Retinal pigment epithelial cell (primary cell): ENCODE results near the gene ASCL2.

Experiments used
- DNase-seq: peaks from one replicate; pipeline ENCODE4 v3.0.0-alpha.2; 2010; ENCODE audit warnings: low read depth
- H3K4me3 ChIP-seq: 2 replicates; pipeline ENCODE4 v1.5.1; 2011; ENCODE audit warnings: mild to moderate bottlenecking, low read length, control low read depth, moderate library complexity
- TF ChIP-seq, protein P1 (sequence below): conservative IDR thresholded peaks from 2 replicates; pipeline ENCODE4 v1.5.1; 2011; ENCODE audit warnings: low read depth, low read length, control low read depth, inconsistent platforms

The ASCL2 gene

DNA sequence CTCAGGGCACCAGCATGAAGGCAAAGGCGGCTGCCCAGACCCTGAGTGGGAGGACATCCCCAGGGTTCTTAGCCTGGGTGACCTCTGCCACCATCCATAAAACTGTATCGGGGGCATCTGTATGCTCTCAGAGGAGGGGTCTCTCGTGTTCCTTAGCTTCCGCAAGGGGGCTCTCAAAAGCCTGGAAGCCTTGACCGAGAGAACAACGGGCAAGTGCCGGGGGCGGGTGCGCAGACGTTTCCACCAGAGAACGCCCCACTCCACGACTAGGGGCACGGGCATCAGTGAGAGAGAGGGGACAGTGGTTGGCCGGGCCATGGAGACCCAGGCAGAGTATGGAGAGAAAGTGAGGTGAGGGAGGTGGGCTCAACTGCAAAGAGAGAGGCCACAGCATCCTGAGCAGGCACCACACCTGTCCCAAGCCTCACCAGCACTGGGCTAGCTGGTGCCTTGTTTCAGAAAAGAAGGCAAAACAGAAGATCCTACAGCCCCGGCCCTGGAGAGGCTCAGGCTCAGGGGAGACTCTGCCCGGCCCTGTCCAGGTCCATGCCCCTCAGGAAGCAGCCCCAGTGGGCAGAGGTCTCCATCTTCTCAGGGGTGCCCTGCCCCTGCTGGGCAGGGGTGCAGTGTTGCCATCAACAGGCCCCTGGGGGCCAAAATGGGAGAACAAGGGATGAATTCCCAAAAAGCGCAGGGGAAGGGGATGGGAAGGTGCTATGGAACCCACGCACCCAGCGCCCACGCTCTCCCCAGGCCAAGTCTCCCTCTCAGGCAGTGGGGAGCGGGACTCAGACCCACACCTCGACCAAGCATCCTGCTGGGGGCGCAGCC lies 37.3 kb upstream of the ASCL2 start:
- TF ChIP-seq, protein P1, sequence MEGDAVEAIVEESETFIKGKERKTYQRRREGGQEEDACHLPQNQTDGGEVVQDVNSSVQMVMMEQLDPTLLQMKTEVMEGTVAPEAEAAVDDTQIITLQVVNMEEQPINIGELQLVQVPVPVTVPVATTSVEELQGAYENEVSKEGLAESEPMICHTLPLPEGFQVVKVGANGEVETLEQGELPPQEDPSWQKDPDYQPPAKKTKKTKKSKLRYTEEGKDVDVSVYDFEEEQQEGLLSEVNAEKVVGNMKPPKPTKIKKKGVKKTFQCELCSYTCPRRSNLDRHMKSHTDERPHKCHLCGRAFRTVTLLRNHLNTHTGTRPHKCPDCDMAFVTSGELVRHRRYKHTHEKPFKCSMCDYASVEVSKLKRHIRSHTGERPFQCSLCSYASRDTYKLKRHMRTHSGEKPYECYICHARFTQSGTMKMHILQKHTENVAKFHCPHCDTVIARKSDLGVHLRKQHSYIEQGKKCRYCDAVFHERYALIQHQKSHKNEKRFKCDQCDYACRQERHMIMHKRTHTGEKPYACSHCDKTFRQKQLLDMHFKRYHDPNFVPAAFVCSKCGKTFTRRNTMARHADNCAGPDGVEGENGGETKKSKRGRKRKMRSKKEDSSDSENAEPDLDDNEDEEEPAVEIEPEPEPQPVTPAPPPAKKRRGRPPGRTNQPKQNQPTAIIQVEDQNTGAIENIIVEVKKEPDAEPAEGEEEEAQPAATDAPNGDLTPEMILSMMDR = no peak
- no peak for DNase-seq

DNA sequence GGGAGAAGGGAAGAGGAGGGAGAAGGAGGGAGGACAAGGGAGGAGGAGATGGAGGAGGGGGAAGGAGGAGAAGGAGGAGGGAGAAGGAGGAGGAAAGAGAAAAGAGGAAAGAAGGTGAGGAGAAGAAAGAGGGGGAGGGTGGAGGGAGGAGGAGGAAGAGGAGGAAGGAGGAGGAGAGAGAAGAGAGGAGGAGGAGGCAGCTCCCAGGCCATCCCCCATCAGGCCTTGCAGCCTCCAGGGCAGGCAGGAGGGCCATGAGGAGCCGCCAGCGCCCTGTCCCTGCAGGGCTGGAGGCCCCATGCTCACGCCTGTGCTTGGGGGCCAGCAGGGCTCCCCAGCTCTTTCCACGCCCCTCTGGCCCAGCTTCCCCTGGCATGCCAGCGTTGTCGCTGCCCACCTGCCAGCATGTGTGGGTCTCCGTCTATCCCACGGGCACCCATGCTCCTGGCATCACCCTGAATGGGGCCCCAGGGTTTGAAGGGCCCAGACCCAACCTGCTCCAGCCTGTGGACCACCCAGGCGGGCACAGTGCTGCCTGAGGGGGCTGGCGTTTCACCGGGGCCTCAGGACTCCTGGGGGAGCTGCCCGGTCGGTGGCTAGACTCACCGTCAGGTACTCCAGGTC lies 36.6 kb upstream of the ASCL2 start:
- no peak for DNase-seq
- H3K4me3 ChIP-seq = no peak overlapping the region
- TF ChIP-seq, protein P1 = no peak

More for the DNA sequence above, 37.3 kb upstream of the ASCL2 start:
- no peak overlapping the region for H3K4me3 ChIP-seq

DNA sequence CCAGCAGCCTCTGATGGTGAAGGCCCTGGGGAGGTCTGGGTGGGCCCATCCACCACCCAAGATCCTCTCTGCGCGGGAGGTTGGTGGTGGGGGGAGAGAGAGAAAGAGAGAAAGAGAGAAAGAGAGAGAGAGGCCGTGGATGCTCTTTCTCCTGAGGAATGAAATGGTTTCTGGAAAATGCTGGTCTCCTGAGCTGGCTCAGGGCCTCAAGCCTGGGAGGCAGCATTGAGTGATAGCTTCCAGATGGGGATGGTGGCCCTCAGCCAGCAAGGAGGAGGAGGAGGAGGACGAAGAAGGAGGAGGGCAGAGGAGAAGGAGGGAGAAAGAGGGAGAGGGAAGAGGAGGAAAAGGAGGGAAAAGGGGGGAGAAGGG lies 36.0 kb upstream of the ASCL2 start:
- DNase-seq = no peak
- TF ChIP-seq, protein P1 = no peak
- H3K4me3 ChIP-seq = no peak overlapping the region

DNA sequence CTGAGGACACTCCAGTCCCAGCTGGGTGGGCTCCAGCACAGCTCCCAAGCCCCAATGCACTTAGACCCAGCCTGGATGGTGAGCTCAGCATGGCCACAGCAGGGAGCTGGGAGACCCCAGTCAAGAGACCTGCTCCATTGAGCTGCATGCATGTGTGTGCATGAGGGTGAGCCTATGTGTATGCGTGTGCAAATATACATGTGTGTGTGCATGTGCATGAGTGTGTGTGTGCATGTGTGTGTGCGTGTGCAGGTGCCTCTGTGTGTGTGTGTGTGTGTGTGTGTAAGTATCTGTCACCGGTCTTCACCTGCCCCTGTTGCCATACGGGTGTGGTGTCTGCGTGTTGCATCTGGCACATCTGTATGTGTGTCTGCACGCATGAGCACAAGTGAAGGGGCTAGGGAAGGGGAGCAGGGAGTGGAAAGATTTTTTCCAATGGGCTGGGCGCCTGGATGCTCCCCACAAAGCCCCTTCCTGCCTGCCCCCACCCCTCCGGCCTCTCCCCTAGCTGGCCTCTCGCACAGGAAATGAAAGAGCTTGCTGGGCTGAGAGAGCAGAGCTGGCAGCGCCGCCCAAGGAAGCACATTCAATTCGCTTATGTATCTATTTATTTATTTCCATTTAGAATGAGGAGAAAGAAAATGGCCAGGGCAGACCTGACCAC lies 35.5 kb upstream of the ASCL2 start:
- DNase-seq = no peak

DNA sequence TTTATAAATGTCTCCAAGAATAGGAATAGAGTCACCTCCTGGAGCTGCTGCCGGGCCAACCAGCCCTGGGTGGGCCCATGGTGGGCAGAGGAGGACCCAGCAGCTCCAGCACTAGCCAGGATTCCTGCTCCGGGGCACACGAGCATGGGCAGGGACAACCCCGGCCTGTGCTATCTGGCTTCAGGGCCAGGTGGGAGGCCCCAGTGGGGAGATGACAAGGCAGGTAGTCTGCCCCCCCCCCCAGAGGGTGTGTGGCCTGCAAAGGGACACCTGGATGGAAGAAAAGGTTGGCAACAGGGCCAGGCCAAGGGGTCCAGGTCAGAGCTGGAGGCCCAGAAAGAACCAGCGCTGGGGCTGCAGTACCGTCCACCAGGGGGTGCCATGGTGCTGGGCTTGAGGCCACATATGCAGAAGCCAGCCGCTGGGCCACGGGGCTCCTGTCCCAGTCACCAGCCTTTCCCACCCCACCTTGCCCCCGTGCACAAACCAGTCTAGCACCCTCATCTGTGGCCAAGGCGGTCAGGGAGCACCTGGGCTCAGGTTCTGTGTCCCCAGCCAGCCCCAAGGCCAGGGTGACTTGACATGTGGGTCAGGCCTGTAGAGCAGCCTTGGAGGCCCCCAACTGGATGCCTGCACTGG lies 34.9 kb upstream of the ASCL2 start:
- H3K4me3 ChIP-seq = no peak overlapping the region
- no peak for DNase-seq
- TF ChIP-seq, protein P1 = peak; percentile 90

More for the DNA sequence above, 35.5 kb upstream of the ASCL2 start:
- H3K4me3 ChIP-seq = no peak overlapping the region
- TF ChIP-seq, protein P1 = no peak

DNA sequence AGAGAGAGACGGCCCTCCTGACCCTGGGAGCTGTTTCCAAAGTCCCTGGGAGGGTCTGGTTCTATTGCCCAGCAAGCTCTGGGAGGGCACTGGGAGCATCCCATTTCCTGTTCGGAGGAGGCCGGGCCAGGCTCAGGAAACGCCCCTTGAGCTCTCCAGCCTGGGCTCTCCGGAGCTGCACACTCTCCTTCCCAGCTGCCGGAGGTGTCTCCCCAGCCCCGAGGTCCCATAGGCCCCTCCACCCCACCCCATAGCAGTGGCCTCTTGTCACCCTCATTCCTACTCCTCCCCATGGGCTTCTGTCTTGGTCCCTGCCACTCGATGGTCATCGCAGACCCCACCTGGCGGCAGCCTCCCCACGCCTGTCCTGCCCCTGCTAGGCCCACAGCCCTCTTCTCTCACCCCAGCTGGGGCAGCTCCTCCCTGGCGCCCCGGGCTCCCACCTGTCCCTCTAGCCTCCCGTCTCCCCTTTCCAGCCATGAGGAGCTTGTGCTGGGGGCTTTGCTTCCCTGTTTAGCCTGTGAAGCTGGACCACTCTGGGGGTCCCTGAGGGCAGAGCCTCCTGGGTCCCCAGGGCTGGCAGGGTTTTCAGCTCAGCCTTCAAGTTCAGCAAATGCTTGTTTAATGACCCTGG lies 34.2 kb upstream of the ASCL2 start:
- TF ChIP-seq, protein P1 = no peak
- H3K4me3 ChIP-seq = no peak overlapping the region
- DNase-seq = no peak
